CD8-positive, alpha-beta memory T cell (primary cell): ENCODE results near the gene CCDC92. TPM values are rescaled to one million over a fixed set of nuclear protein-coding genes. Genes with fewer than 3 reads are reported as not detected.

Source experiments
- CTCF ChIA-PET: fragments of 350-600 bp; sonication (Branson Sonifier 250); formaldehyde crosslinking; loops from one replicate; lab custom pipeline; 2021; ENCODE audit warnings: antibody characterized with exemption; lab: Charles Lee
- POLR2A ChIA-PET: fragments of 350-600 bp; sonication (Branson Sonifier 250); formaldehyde crosslinking; loops from one replicate; lab custom pipeline; 2021; ENCODE audit warnings: antibody characterized with exemption; lab: Charles Lee
- DNase-seq, 5 donors: peaks; one replicate each; pipeline versions ENCODE4 v3.0.0 to v3.0.0-alpha.2; 2020 to 2022; ENCODE audit warnings: mixed read lengths in 1 of 5
- H3K27ac ChIP-seq: one replicate; pipeline ENCODE4 v1.7.0; 2013; ENCODE audit warnings: low read depth, mild to moderate bottlenecking, low read length, moderate library complexity
- H3K27me3 ChIP-seq: 2 replicates; pipeline ENCODE4 v1.7.0; 2013; ENCODE audit warnings: low read length, mild to moderate bottlenecking; ENCODE audit not compliant: insufficient read depth, poor library complexity, severe bottlenecking
- H3K36me3 ChIP-seq: 2 replicates; pipeline ENCODE4 v1.7.0; 2013; ENCODE audit warnings: mild to moderate bottlenecking, low read length, moderate library complexity; ENCODE audit not compliant: insufficient read depth
- H3K4me1 ChIP-seq: 2 replicates; pipeline ENCODE4 v1.7.0; 2013; ENCODE audit warnings: mild to moderate bottlenecking, low read length, moderate library complexity; ENCODE audit not compliant: insufficient read depth
- H3K4me3 ChIP-seq: 2 replicates; pipeline ENCODE4 v1.7.0; 2013; ENCODE audit warnings: mild to moderate bottlenecking, low read length
- H3K9me3 ChIP-seq: 2 replicates; pipeline ENCODE4 v1.7.0; 2013; ENCODE audit warnings: mild to moderate bottlenecking, low read length
- H3K27ac Mint-ChIP-seq, 8 donors: one replicate each; pipeline ENCODE4 v1.8.0; 2020 to 2021; ENCODE audit warnings: mixed read lengths in 8 of 8, mild to moderate bottlenecking in 6 of 8, inconsistent platforms in 3 of 8, moderate library complexity in 3 of 8
- H3K27me3 Mint-ChIP-seq, 2 donors: one replicate each; pipeline ENCODE4 v1.8.0; 2020 to 2021; ENCODE audit warnings: mixed read lengths in 2 of 2, mild to moderate bottlenecking in 1 of 2, moderate library complexity in 1 of 2
- H3K36me3 Mint-ChIP-seq, 3 donors: one replicate each; pipeline ENCODE4 v1.8.0; 2020 to 2021; ENCODE audit warnings: mixed read lengths in 3 of 3, inconsistent platforms in 1 of 3, mild to moderate bottlenecking in 1 of 3
- H3K4me1 Mint-ChIP-seq, 3 donors: one replicate each; pipeline ENCODE4 v1.8.0; 2020 to 2021; ENCODE audit warnings: mixed read lengths in 3 of 3, inconsistent platforms in 1 of 3, mild to moderate bottlenecking in 1 of 3
- H3K4me3 Mint-ChIP-seq, 7 donors: one replicate each; pipeline ENCODE4 v1.8.0; 2020 to 2021; ENCODE audit warnings: mixed read lengths in 7 of 7, mild to moderate bottlenecking in 6 of 7, moderate library complexity in 4 of 7, inconsistent platforms in 2 of 7
- H3K9me3 Mint-ChIP-seq, 5 donors: one replicate each; pipeline ENCODE4 v1.8.0; 2020 to 2022; ENCODE audit warnings: mixed read lengths in 5 of 5, mild to moderate bottlenecking in 3 of 5, moderate library complexity in 2 of 5, inconsistent platforms in 1 of 5
- polyA plus RNA-seq: library from polyadenylated mRNA; unstranded; fragments of 300-500 nt; fragmentation: Illumina TruSeq; gene quantifications from one replicate; pipeline ENCODE4 v1.2.3, GENCODE V29; 2021
- total RNA-seq, 2 experiments: library from RNA; stranded (reverse); gene quantifications; one replicate each; pipeline ENCODE4 v1.2.3, GENCODE V29; 2021

Gene CCDC92
- total and polyA plus RNA-seq, 3 experiments from 2014 or later = 10.2 to 48.9 (median 12.9) TPM

DNA sequence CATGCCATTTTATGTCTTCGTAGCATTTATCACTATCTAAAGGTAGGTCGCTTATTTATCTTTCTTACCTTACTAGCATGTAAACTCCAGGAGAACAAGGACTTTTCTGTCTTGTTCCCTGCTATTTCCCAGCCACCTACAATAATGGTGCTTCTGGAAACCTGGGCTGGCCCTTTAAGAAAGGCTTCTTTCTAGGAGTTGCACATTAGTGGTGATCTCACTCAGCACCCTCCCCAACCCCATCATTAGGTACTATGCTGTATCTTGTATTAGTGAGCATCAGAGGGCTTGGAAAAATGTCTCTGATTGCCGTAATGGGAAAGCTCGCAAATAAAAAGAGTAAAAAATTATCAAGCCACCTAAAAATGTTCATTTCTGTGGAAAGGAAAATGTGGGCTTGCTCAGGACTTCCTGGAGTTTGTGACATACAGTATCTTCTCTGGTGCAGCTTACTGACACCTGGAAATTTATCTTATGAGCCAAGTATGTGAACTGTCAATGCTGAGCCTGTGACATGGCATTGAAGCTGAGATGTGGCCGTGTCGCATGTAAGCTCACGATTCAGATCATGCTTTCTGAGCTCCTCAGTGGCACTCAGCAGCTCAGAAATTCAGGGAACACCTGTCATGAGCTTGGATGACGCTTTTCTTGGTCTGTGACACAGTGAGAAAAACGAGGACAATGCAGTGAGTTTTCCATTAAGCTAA is 12.4 kb downstream of the CCDC92 start:
- H3K4me1 Mint-ChIP-seq = peaks cover 0 to 4% (median 0%) of the 10 kb centered on the region in 3 donors
- no peak overlapping the region for H3K4me3 ChIP-seq
- no peak for DNase-seq
- H3K27ac Mint-ChIP-seq = no peak overlapping the region
- H3K27me3 Mint-ChIP-seq = no peaks in the 10 kb centered on the region
- ChIA-PET CTCF (interaction anchor here (1.9 to 2.0 kb wide), 2 partner anchors 12 to 24 kb away, joined by 5 read pairs; no protein-coding TSS in a partner anchor), POLR2A (no interaction called here)
- no peaks in the 10 kb centered on the region for H3K9me3 Mint-ChIP-seq
- no peaks in the 10 kb centered on the region for H3K4me1 ChIP-seq
- no peak overlapping the region for H3K4me3 Mint-ChIP-seq
- H3K27me3 ChIP-seq = no peaks in the 10 kb centered on the region
- peaks cover 0 to 20% (median 2%) of the 10 kb centered on the region in 3 donors for H3K36me3 Mint-ChIP-seq
- no peaks in the 10 kb centered on the region for H3K9me3 ChIP-seq
- H3K36me3 ChIP-seq = no peaks in the 10 kb centered on the region
- H3K27ac ChIP-seq = no peak overlapping the region

DNA sequence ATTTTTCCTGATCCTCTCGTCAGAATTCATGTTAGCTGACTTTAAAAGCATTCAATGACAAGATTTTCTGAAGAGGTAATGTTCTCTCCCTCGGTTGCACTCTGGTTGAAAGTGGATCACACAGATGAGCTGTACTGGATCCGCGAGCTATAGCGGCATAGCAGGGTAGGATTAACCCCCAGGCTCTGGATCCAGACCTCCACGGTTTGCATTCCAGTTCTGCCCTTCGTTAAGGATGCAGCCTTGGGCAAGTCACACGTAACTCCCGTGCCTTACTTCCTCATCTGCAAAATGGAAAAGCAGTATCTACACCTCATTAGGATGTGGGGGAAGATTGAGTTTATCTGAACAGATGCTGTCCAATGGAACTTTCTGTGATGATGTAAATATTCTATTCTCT is 13.8 kb downstream of the CCDC92 start:
- Mint-ChIP-seq H3K4me3 (no peak overlapping the region), H3K27me3 (no peaks in the 10 kb centered on the region), H3K36me3 (peaks cover 0 to 20% (median 0%) of the 10 kb centered on the region in 3 donors), H3K9me3 (no peaks in the 10 kb centered on the region), H3K4me1 (peaks cover 0 to 4% (median 0%) of the 10 kb centered on the region in 3 donors), H3K27ac (peak overlapping the region in 1 of 8 donors; percentile 17)
- Histone ChIP-seq H3K4me1 (no peaks in the 10 kb centered on the region), H3K27ac (no peak overlapping the region), H3K9me3 (no peaks in the 10 kb centered on the region), H3K4me3 (no peak overlapping the region), H3K36me3 (no peaks in the 10 kb centered on the region), H3K27me3 (no peaks in the 10 kb centered on the region)
- POLR2A ChIA-PET = no interaction called here
- no peak for DNase-seq
- CTCF ChIA-PET = interaction anchor here (1.9 kb wide), 1 partner anchor 25 kb away, joined by 5 read pairs; no protein-coding TSS in a partner anchor

DNA sequence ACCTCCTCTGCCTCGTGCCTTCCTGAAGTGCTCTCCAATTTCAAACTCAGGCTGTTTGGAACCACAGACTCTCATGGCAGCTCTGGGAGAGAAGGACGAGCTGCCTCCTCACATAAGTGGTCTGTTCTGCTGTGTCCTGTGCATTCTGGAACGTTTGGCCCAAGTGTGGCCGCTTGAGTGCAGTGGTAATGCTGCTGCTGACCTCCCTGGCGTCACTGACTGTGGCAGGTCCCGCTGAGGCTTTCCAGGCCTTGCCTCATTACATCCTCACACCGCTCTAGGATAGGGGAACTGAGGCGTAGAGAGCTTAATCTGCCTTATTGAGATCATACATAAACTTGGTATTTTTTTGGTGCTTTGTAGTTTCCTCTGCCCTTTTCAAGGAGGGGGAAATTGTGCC is 14.2 kb downstream of the CCDC92 start:
- ChIA-PET POLR2A (no interaction called here), CTCF (interaction anchor here (1.9 kb wide), 1 partner anchor 26 kb away, joined by 5 read pairs; no protein-coding TSS in a partner anchor)
- Mint-ChIP-seq H3K36me3 (peaks cover 0 to 20% (median 0%) of the 10 kb centered on the region in 3 donors), H3K27me3 (no peaks in the 10 kb centered on the region), H3K4me3 (no peak overlapping the region), H3K27ac (no peak overlapping the region), H3K4me1 (peaks cover 0 to 4% (median 0%) of the 10 kb centered on the region in 3 donors), H3K9me3 (no peaks in the 10 kb centered on the region)
- Histone ChIP-seq H3K4me1 (no peaks in the 10 kb centered on the region), H3K27me3 (no peaks in the 10 kb centered on the region), H3K4me3 (no peak overlapping the region), H3K36me3 (no peaks in the 10 kb centered on the region), H3K9me3 (no peaks in the 10 kb centered on the region), H3K27ac (no peak overlapping the region)
- no peak for DNase-seq

- Histone ChIP-seq H3K36me3 (no peaks in the 10 kb centered on the region), H3K4me3 (no peak overlapping the region), H3K27ac (no peak overlapping the region), H3K4me1 (no peaks in the 10 kb centered on the region), H3K27me3 (no peaks in the 10 kb centered on the region), H3K9me3 (no peaks in the 10 kb centered on the region)
- ChIA-PET POLR2A (no interaction called here), CTCF (no interaction called here)
- Mint-ChIP-seq H3K36me3 (peaks cover 0 to 18% (median 0%) of the 10 kb centered on the region in 3 donors), H3K4me3 (no peak overlapping the region), H3K9me3 (no peaks in the 10 kb centered on the region), H3K27me3 (no peaks in the 10 kb centered on the region), H3K27ac (peak overlapping the region in 1 of 8 donors; percentile 46), H3K4me1 (peaks cover 0 to 3% (median 0%) of the 10 kb centered on the region in 3 donors)
- no peak for DNase-seq
These were observed 15.4 kb downstream of the CCDC92 start for GRCh38 chr12:123957196-123957595.

DNA sequence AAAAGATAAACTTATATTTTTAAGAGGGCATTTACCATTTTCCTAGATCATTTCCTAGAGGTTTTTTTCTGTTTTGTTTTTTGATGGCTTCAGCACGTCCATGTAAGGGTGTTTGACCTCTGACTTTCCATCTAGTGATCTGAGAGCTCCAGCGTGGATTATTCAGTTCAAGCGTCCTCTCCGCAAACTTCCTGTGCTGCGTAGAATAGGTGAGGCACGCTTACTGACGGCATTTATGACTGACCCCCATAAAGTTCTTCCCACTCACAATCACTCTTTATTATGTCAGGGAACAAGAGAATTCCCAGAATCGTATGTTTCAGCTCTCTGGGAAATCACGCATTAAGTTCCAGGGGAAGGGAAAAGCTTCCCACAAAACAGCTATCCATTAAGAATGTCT is 16.4 kb downstream of the CCDC92 start:
- H3K4me3 Mint-ChIP-seq = no peak overlapping the region
- Histone ChIP-seq H3K27ac (no peak overlapping the region), H3K9me3 (no peaks in the 10 kb centered on the region), H3K4me3 (no peak overlapping the region), H3K4me1 (no peaks in the 10 kb centered on the region), H3K27me3 (no peaks in the 10 kb centered on the region), H3K36me3 (no peaks in the 10 kb centered on the region)
- peaks cover 0 to 17% (median 0%) of the 10 kb centered on the region in 3 donors for H3K36me3 Mint-ChIP-seq
- ChIA-PET CTCF (no interaction called here), POLR2A (no interaction called here)
- no peaks in the 10 kb centered on the region for H3K9me3 Mint-ChIP-seq
- no peaks in the 10 kb centered on the region for H3K27me3 Mint-ChIP-seq
- no peak for DNase-seq
- no peak overlapping the region for H3K27ac Mint-ChIP-seq
- peaks cover 0 to 6% (median 0%) of the 10 kb centered on the region in 3 donors for H3K4me1 Mint-ChIP-seq

DNA sequence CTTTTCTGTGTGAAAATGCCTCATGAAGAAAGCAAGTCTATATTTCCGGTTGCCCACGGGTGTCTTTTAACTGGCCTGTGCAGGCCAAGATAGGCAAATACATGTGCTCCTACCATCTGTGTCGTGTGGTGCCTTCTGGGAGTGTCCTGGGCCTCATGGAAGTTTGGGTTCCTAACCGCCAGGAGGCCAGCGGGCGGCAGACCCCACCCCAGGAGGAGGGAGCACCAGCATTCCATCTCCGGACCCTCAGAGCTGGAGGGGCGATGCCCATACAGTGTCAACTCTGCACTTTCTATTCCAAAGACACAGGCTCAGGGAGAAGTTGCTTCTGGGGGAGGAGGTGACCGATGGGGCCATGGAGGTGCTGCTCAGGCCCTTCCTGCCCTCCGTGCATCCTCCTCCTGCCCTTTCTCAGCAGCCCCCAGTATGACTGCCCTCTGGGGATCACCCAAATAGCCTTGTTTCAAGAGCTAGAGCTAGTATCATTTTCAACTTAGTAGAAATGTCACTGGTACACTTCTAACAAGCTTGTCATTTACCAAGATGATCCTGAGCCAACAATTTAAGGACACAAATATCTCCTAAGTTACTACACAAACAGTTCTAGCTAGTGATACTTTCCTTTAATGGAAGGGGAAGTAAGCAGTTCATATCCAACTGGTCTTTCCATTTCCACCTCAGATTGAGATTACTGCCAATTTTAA is 17.8 kb downstream of the CCDC92 start:
- peaks cover 0 to 15% (median 0%) of the 10 kb centered on the region in 3 donors for H3K36me3 Mint-ChIP-seq
- Histone ChIP-seq H3K4me1 (no peaks in the 10 kb centered on the region), H3K27ac (no peak overlapping the region), H3K4me3 (no peak overlapping the region), H3K36me3 (no peaks in the 10 kb centered on the region), H3K27me3 (no peaks in the 10 kb centered on the region), H3K9me3 (no peaks in the 10 kb centered on the region)
- POLR2A ChIA-PET = no interaction called here
- H3K4me3 Mint-ChIP-seq = no peak overlapping the region
- H3K4me1 Mint-ChIP-seq = peaks cover 0 to 6% (median 0%) of the 10 kb centered on the region in 3 donors
- CTCF ChIA-PET = no interaction called here
- H3K27ac Mint-ChIP-seq = no peak overlapping the region
- DNase-seq = no peak
- H3K9me3 Mint-ChIP-seq = no peaks in the 10 kb centered on the region
- no peaks in the 10 kb centered on the region for H3K27me3 Mint-ChIP-seq

DNA sequence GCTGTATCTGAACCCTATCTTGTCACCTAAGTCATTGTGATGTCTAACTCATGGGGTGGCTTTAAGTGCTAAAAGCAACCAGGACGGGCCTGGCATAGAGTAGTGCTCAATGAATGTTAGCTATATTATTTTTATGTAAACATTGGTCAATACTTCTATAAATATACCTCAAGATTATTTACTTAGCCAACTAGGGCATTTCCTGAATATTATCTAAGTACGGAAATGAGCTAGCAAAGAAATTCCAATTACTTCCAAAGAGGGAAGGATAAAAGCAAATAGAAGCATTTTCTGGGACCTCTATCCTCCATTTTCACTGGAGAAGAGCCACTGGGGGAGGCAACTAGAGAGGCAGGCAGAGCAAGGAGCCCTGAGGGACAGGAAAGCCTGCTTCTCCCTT is 20.6 kb downstream of the CCDC92 start:
- H3K27me3 Mint-ChIP-seq = no peaks in the 10 kb centered on the region
- H3K9me3 Mint-ChIP-seq = no peaks in the 10 kb centered on the region
- CTCF ChIA-PET = no interaction called here
- Histone ChIP-seq H3K9me3 (no peaks in the 10 kb centered on the region), H3K27ac (no peak overlapping the region), H3K4me1 (no peaks in the 10 kb centered on the region), H3K27me3 (no peaks in the 10 kb centered on the region), H3K36me3 (no peaks in the 10 kb centered on the region), H3K4me3 (no peak overlapping the region)
- no peak for DNase-seq
- POLR2A ChIA-PET = no interaction called here
- peak overlapping the region in 1 of 8 donors; percentile 17 for H3K27ac Mint-ChIP-seq
- H3K4me3 Mint-ChIP-seq = no peak overlapping the region
- peaks cover 0 to 21% (median 0%) of the 10 kb centered on the region in 3 donors for H3K36me3 Mint-ChIP-seq
- H3K4me1 Mint-ChIP-seq = peaks cover 2 to 11% (median 9%) of the 10 kb centered on the region in 3 donors

DNA sequence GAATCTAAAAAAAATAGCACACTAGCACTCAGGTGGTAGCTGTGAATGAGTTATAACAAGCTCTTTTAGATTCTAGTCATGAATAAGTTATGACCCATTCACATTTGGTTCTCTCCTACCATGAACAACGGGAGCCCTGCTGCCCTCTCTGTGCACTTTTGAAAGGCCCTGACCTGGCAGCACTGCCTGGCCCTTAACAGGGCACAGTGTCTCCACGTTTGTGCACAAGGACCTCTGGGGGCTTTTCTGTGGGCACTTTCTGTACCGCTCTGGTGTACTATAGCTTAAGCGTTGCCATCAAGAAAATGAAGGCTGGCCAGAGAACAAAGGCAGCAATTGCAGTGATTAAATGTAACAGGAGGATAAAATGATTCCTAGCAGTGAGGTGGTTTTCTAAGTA is 21.2 kb downstream of the CCDC92 start:
- Mint-ChIP-seq H3K27ac (peak overlapping the region in 2 of 8 donors; percentile 17), H3K36me3 (peaks cover 0 to 20% (median 0%) of the 10 kb centered on the region in 3 donors), H3K4me3 (no peak overlapping the region), H3K9me3 (no peaks in the 10 kb centered on the region), H3K4me1 (peaks cover 2 to 11% (median 9%) of the 10 kb centered on the region in 3 donors), H3K27me3 (no peaks in the 10 kb centered on the region)
- H3K4me3 ChIP-seq = no peak overlapping the region
- H3K27me3 ChIP-seq = no peaks in the 10 kb centered on the region
- H3K36me3 ChIP-seq = no peaks in the 10 kb centered on the region
- no peak for DNase-seq
- POLR2A ChIA-PET = no interaction called here
- CTCF ChIA-PET = no interaction called here
- H3K27ac ChIP-seq = no peak overlapping the region
- H3K4me1 ChIP-seq = no peaks in the 10 kb centered on the region
- H3K9me3 ChIP-seq = no peaks in the 10 kb centered on the region
